ENCODE results near the gene DTNBP1. TPM values are rescaled to one million over a fixed set of nuclear protein-coding genes. Genes with fewer than 3 reads are reported as not detected.
A peak's percentile ranks its signal among the peaks of the same experiment; 100 is the strongest.

DTNBP1 gene
- total RNA-seq, 1 donor from 2014 or later: 11.0 TPM

DNA sequence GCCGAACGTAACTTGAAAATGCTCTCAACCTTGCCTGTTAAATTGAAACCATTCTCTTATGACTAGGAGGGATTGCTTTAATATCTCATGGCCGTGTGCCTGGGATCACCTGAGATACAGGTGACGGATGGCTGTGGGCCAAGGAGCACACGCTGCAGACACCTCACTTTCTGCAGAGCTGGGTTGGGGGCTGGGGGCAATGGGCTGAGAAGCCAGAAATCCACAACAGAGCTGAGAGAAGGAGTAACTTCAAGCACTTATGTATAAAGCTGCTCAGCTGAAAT lies 170.9 kb downstream of the DTNBP1 start:
- Histone ChIP-seq H3K36me3 (ENCODE audit: control insufficient read depth, insufficient read depth, low read length) (peaks cover 2% of the 10 kb centered on the region), H3K27me3 (ENCODE audit: control insufficient read depth, insufficient read depth, low read length) (no peaks in the 10 kb centered on the region), H3K4me3 (ENCODE audit: low read depth, low read length) (no peak overlapping the region)
- DNase-seq (ENCODE audit: low read depth): no peak
- TF ChIP-seq, protein P1, sequence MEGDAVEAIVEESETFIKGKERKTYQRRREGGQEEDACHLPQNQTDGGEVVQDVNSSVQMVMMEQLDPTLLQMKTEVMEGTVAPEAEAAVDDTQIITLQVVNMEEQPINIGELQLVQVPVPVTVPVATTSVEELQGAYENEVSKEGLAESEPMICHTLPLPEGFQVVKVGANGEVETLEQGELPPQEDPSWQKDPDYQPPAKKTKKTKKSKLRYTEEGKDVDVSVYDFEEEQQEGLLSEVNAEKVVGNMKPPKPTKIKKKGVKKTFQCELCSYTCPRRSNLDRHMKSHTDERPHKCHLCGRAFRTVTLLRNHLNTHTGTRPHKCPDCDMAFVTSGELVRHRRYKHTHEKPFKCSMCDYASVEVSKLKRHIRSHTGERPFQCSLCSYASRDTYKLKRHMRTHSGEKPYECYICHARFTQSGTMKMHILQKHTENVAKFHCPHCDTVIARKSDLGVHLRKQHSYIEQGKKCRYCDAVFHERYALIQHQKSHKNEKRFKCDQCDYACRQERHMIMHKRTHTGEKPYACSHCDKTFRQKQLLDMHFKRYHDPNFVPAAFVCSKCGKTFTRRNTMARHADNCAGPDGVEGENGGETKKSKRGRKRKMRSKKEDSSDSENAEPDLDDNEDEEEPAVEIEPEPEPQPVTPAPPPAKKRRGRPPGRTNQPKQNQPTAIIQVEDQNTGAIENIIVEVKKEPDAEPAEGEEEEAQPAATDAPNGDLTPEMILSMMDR (IDR thresholded peaks at IDR 0.05; ENCODE audit: insufficient read depth, low read length, poor library complexity, severe bottlenecking): no peak

DNA sequence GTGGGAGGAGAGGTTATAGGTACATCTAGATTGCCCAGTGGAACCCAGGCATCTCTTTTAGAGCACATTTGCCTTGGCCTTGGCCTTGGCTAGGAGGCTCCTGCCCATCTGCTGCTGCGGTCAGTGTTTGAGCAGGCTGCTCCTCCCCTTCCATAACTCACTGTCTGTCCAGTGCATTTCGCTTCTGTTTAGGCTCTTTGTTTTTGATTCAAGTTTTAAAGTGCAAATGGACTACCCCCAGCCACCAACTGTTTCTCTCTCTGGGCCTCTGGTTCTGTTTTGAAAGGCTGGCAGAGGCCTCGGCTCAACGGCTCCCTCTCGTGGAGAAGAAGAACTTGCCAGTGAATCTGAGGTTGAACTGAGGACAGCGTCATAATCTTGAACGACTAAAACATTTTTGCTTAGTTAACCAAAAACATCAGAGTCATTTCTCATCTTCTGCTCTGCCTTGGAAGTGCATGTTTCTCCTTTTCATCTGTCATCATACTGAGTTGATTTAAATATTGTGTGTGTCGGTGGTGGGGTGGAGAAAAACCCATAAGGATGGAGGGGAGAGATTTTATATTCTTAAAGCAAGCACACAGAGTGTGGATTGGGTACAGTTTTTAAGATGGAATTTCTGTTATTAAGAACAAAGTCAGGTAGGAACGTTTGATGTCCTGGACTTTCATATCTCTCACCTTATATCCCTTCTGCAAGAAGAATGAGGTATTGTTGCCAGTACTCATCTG lies 171.4 kb downstream of the DTNBP1 start:
- no peaks in the 10 kb centered on the region for H3K27me3 ChIP-seq (ENCODE audit: control insufficient read depth, insufficient read depth, low read length)
- peaks cover 2% of the 10 kb centered on the region for H3K36me3 ChIP-seq (ENCODE audit: control insufficient read depth, insufficient read depth, low read length)
- DNase-seq (ENCODE audit: low read depth): no peak
- H3K4me3 ChIP-seq (ENCODE audit: low read depth, low read length): no peak overlapping the region
- TF ChIP-seq, protein P1 (IDR thresholded peaks at IDR 0.05; ENCODE audit: insufficient read depth, low read length, poor library complexity, severe bottlenecking): peak; percentile 97

DNA sequence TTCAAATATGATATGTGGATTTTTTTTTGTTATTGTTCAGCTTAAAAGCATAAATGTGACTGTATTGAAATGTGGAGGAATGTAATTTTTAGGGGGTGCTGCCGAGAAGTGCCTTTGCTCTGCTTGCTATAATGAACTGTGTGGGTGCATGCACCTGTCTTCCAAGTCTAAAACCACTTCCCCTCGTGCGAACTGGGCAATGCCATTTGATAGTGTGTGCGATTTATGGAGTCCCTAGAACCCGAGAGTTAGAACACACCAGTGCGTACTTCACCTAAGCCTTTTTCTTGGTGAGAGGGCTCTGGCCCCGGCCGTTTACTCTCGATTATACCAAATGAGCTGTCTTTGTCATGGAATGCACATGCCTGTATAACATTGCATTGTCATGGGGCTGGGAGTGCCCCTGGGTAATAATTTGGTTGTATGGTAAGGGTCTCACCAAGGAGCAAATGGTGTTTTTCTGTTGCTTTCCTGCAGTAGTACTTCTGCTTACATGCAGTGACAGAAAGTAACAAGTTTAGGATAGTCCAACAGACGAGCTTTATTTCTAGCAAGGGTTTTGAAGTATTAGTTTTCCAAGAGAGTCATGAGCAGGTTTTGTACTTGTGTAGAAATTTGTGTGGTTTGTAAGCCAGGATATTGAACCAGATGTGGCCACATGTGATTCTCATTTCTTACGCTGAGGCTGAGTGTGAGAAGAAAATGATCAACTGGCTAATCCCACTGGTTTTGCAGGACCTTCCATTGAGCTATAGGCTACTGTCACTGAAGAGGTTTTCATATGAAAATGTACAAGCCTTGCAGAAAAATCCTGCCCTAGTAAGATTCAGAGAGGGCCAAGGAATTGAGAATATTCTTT lies 172.4 kb downstream of the DTNBP1 start:
- no peak overlapping the region for H3K4me3 ChIP-seq (ENCODE audit: low read depth, low read length)
- TF ChIP-seq, protein P1 (IDR thresholded peaks at IDR 0.05; ENCODE audit: insufficient read depth, low read length, poor library complexity, severe bottlenecking): no peak
- no peaks in the 10 kb centered on the region for H3K27me3 ChIP-seq (ENCODE audit: control insufficient read depth, insufficient read depth, low read length)
- no peak for DNase-seq (ENCODE audit: low read depth)
- peaks cover 2% of the 10 kb centered on the region for H3K36me3 ChIP-seq (ENCODE audit: control insufficient read depth, insufficient read depth, low read length)

DNA sequence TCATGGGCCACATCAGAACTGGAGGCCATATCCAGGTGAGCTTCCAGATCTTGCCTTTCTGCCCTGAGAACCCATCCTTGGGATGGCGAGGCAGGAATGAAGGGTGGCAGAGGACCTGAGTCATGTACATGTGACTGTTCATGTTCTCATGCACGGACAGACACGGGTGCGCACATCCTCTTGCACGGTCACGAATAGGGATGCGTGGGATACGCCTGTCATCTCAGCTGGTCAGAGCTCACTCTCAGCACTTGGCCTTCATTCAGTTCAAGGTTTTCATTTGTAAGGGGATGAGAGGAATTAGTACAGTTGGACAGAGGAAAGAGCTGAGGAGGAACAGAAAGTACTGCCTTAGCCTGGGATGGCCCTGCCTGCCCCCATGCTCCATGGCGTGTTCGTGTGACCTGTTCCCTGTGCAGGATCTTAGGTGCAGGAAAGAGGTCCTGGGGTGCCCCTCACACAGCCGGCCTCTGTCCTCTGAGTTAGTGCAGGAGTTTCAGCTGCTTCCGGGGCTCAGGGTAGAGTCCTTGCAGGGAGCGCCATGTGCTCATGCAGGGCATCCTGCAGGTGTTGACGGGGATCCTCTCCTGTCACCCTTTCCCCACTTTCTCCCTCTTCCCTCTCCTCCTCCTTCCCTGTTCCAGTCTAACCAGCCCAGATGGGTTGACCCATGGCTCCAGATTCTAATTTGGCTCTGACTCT lies 173.4 kb downstream of the DTNBP1 start:
- no peaks in the 10 kb centered on the region for H3K27me3 ChIP-seq (ENCODE audit: control insufficient read depth, insufficient read depth, low read length)
- no peak for DNase-seq (ENCODE audit: low read depth)
- H3K36me3 ChIP-seq (ENCODE audit: control insufficient read depth, insufficient read depth, low read length): peaks cover 2% of the 10 kb centered on the region
- TF ChIP-seq, protein P1 (IDR thresholded peaks at IDR 0.05; ENCODE audit: insufficient read depth, low read length, poor library complexity, severe bottlenecking): no peak
- no peak overlapping the region for H3K4me3 ChIP-seq (ENCODE audit: low read depth, low read length)

DNA sequence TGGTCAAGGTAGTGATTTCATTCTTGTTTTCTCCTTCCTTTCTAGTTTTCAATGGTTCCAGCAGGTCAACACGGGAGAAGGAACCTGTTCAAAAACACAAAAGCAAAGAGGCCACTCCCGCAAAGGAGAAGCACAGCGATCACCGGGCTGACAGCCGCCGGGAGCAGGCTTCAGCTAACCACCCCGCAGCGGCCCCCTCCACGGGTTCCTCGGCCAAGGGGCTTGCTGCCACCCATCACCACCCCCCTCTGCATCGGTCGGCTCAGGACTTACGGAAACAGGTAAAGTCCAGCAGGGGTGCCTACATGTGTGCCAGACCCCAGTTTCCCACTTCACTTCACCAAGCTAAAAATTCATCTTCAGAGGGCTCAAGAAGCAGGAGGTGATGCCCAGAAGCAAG lies 175.6 kb downstream of the DTNBP1 start:
- Histone ChIP-seq H3K36me3 (ENCODE audit: control insufficient read depth, insufficient read depth, low read length) (peaks cover 2% of the 10 kb centered on the region), H3K4me3 (ENCODE audit: low read depth, low read length) (no peak overlapping the region), H3K27me3 (ENCODE audit: control insufficient read depth, insufficient read depth, low read length) (no peaks in the 10 kb centered on the region)
- no peak for DNase-seq (ENCODE audit: low read depth)
- TF ChIP-seq, protein P1 (IDR thresholded peaks at IDR 0.05; ENCODE audit: insufficient read depth, low read length, poor library complexity, severe bottlenecking): no peak

All from kidney epithelial cell (primary cell).